Hepatocyte (in vitro differentiated cells): Measurements from ENCODE around the gene HOXC6. TPM values are rescaled to one million over a fixed set of nuclear protein-coding genes. Genes with fewer than 3 reads are reported as not detected.
A peak's percentile ranks its signal among the peaks of the same experiment; 100 is the strongest.

Experiments
- DNase-seq: peaks from one replicate; pipeline ENCODE4 v3.0.0-alpha.2; 2016; ENCODE audit warnings: low spot score
- H2AFZ ChIP-seq: fragments of 200-600 bp; sonication (generic); 2 replicates; pipeline ENCODE4 v1.6.0; 2016; ENCODE audit warnings: antibody characterized with exemption, mild to moderate bottlenecking
- H3K27ac ChIP-seq: fragments of 200-600 bp; sonication (generic); 2 replicates; pipeline ENCODE4 v1.5.1; 2016; ENCODE audit warnings: mild to moderate bottlenecking
- H3K27me3 ChIP-seq: fragments of 200-600 bp; sonication (generic); 2 replicates; pipeline ENCODE4 v1.6.1; 2016
- H3K36me3 ChIP-seq: fragments of 200-600 bp; sonication (generic); replicated peaks from 2 replicates; pipeline ENCODE4 v1.5.1; 2016; ENCODE audit warnings: low read depth; ENCODE audit not compliant: insufficient read depth
- H3K4me1 ChIP-seq: fragments of 200-600 bp; sonication (generic); 2 replicates; pipeline ENCODE4 v1.5.1; 2016; ENCODE audit warnings: mild to moderate bottlenecking, moderate library complexity; ENCODE audit not compliant: insufficient read depth
- H3K4me2 ChIP-seq: fragments of 200-600 bp; sonication (generic); 2 replicates; pipeline ENCODE4 v1.6.0; 2016
- H3K4me3 ChIP-seq: fragments of 200-600 bp; sonication (generic); 2 replicates; pipeline ENCODE4 v1.5.1; 2016; ENCODE audit warnings: mild to moderate bottlenecking
- H3K79me2 ChIP-seq: fragments of 200-600 bp; sonication (generic); 2 replicates; pipeline ENCODE4 v1.6.0; 2017; ENCODE audit warnings: mild to moderate bottlenecking
- H3K9me2 ChIP-seq: fragments of 200-600 bp; sonication (generic); replicated peaks from 2 replicates; pipeline ENCODE4 v1.6.0; 2017; ENCODE audit warnings: mild to moderate bottlenecking; ENCODE audit not compliant: insufficient read depth
- H3K9me3 ChIP-seq: fragments of 200-600 bp; sonication (generic); 2 replicates; pipeline ENCODE4 v1.5.1; 2016; ENCODE audit warnings: low read depth, mild to moderate bottlenecking
- H4K20me1 ChIP-seq: fragments of 200-600 bp; sonication (generic); 2 replicates; pipeline ENCODE4 v1.6.0; 2016; ENCODE audit warnings: mild to moderate bottlenecking; ENCODE audit not compliant: insufficient read depth, poor library complexity, severe bottlenecking
- CTCF ChIP-seq: fragments of 200-600 bp; sonication (generic); IDR thresholded peaks from 2 replicates; pipeline ENCODE4 v1.5.1; 2016; ENCODE audit warnings: antibody characterized with exemption, mild to moderate bottlenecking; ENCODE audit not compliant: poor library complexity
- EZH2 ChIP-seq: fragments of 200-600 bp; sonication (generic); IDR thresholded peaks from 2 replicates; pipeline ENCODE4 v1.6.1; 2016; ENCODE audit warnings: antibody characterized with exemption, mild to moderate bottlenecking, borderline replicate concordance
- EZH2phosphoT487 ChIP-seq: fragments of 200-600 bp; sonication (generic); IDR thresholded peaks from one replicate; pipeline ENCODE4 v1.6.1; 2018; ENCODE audit warnings: antibody characterized with exemption, mild to moderate bottlenecking, low read depth, moderate library complexity; ENCODE audit not compliant: unreplicated experiment, severe bottlenecking
- WGBS: methylation state at CpG from one replicate; pipeline ENCODE4 v1.1.6; 2016; ENCODE audit warnings: low lambda C conversion rate; ENCODE audit errors: missing lambda C conversion rate; 5-methylcytosine and 5-hydroxymethylcytosine counted together
- polyA plus RNA-seq: library from polyadenylated mRNA; unstranded; fragments of >200 nt; fragmentation: Nextera tagmentation; extraction: Ambion mirVana; gene quantifications from 2 replicates; pipeline ENCODE4 v1.2.1, GENCODE V29; 2016
- total RNA-seq: library from RNA; depleted of rRNA; stranded (reverse); fragments of >200 nt; gene quantifications from 2 replicates; pipeline ENCODE4 v1.2.3, GENCODE V29; 2014

The HOXC6 gene
- total and polyA plus RNA-seq, 2 experiments from 2014 or later: 4.5 to 11.1 TPM

GRCh38 chr12:54047160-54047963 is 19.1 kb downstream of the HOXC6 start:
- no peak overlapping the region for H3K4me3 ChIP-seq
- H3K27me3 ChIP-seq: peaks cover 93% of the 10 kb centered on the region
- H3K4me1 ChIP-seq: peaks cover 11% of the 10 kb centered on the region
- H2AFZ ChIP-seq: peak overlapping the region; percentile 49
- peak; percentile 99 for TF ChIP-seq EZH2
- peak; percentile 78 for TF ChIP-seq EZH2phosphoT487
- no peak for TF ChIP-seq CTCF
- H3K27ac ChIP-seq: no peak overlapping the region
- H3K4me2 ChIP-seq: peak overlapping the region; percentile 73
- no peaks in the 10 kb centered on the region for H4K20me1 ChIP-seq
- no peaks in the 10 kb centered on the region for H3K79me2 ChIP-seq
- 11% methylated on average over 60 of the region's 61 CpGs for WGBS
- no peaks in the 10 kb centered on the region for H3K9me3 ChIP-seq
- DNase-seq: no peak
- H3K36me3 ChIP-seq: no peaks in the 10 kb centered on the region
- H3K9me2 ChIP-seq: no peaks in the 10 kb centered on the region

DNA sequence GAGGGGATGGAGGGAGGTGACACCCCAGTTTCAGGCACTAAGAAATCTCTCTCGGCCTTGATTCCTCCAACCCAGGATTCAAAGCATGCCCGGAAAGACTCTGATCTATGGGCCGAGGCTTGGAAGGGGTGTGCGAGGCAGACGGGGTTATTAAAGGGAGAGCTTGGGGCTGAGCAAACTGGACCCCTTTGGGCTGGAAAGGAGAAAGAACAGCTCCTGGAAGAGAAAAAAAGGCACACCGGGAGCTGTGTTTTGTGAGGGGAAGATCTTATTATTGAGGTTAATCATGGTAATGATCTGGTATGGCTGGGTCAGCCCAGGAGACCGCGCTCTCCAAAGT is 19.7 kb downstream of the HOXC6 start:
- WGBS: 43% methylated on average over 8 of the region's 8 CpGs
- Histone ChIP-seq H3K27ac (no peak overlapping the region), H4K20me1 (no peaks in the 10 kb centered on the region), H3K36me3 (no peaks in the 10 kb centered on the region), H3K4me1 (peaks cover 17% of the 10 kb centered on the region), H2AFZ (no peak overlapping the region), H3K4me2 (no peak overlapping the region), H3K9me3 (no peaks in the 10 kb centered on the region), H3K4me3 (no peak overlapping the region), H3K79me2 (no peaks in the 10 kb centered on the region), H3K9me2 (no peaks in the 10 kb centered on the region), H3K27me3 (peaks cover 93% of the 10 kb centered on the region)
- no peak for TF ChIP-seq CTCF
- no peak for TF ChIP-seq EZH2phosphoT487
- no peak for TF ChIP-seq EZH2
- DNase-seq: no peak

DNA sequence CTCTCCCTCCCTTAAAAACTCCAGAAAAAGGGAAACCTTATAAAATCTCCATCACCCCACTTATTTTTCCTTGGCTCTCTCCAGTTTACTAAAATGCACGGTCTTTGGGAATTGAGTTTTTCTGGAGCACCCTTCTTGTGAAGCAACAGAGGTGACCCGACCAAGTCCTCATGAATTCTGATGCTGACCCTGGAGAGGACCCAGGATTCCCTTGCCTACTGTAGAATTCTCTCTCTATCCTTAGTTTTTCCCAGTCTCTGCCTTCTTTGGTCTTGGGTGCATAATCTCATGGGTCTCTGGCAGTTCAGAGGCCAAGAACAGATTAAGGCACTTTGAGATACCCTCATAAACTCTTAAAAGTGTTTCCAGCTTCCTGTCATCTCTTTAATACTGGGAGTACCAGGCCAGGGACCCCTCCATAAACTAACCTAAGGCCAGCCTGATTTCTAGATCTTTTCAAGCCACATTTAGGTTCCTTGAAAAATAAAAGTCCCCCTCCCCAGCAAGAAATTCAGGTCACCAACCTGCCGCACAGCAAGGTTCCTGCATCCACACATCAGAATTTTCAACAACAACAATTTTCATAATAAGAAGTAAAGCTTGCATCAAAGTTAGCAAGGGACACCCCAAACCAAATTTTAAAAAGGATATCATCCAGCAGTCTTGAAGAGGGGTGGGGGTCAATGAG is 20.3 kb downstream of the HOXC6 start:
- Histone ChIP-seq H2AFZ (no peak overlapping the region), H3K4me3 (no peak overlapping the region), H3K9me3 (no peaks in the 10 kb centered on the region), H3K27me3 (peaks cover 96% of the 10 kb centered on the region), H3K4me1 (peaks cover 23% of the 10 kb centered on the region), H3K9me2 (no peaks in the 10 kb centered on the region), H3K36me3 (no peaks in the 10 kb centered on the region), H3K79me2 (no peaks in the 10 kb centered on the region), H3K27ac (no peak overlapping the region), H3K4me2 (no peak overlapping the region), H4K20me1 (no peaks in the 10 kb centered on the region)
- no peak for DNase-seq
- WGBS: 42% methylated on average over 3 of the region's 3 CpGs
- TF ChIP-seq EZH2phosphoT487: no peak
- TF ChIP-seq EZH2: no peak
- TF ChIP-seq CTCF: no peak
